Osteoblast (primary cell): Measurements from ENCODE around the gene VAMP8. TPM values are rescaled to one million over a fixed set of nuclear protein-coding genes. Genes with fewer than 3 reads are reported as not detected.
"Not testable (repeated sequence)": the region's sequence is repeated elsewhere in the genome, so short reads cannot be mapped to it uniquely, and the experiment has no call there.

ENCODE experiments used
- DNase-seq: peaks from one replicate; pipeline ENCODE4 v3.0.0; 2011; ENCODE audit warnings: low spot score, mixed read lengths; ENCODE audit not compliant: insufficient read length; ENCODE audit errors: missing footprints
- H2AFZ ChIP-seq: 2 replicates; pipeline ENCODE4 v1.6.0; 2011; ENCODE audit warnings: mild to moderate bottlenecking, low read length
- H3K27ac ChIP-seq: 2 replicates; pipeline ENCODE4 v1.5.1; 2011; ENCODE audit warnings: mild to moderate bottlenecking, low read depth, low read length, moderate library complexity
- H3K27me3 ChIP-seq: 2 replicates; pipeline ENCODE4 v1.6.0; 2012; ENCODE audit warnings: mild to moderate bottlenecking, control low read depth, inconsistent platforms, low read length, moderate library complexity; ENCODE audit not compliant: insufficient read depth
- H3K36me3 ChIP-seq: 2 replicates; pipeline ENCODE4 v1.5.1; 2011; ENCODE audit warnings: mild to moderate bottlenecking, low read length, control low read depth, moderate library complexity; ENCODE audit not compliant: insufficient read depth
- H3K4me1 ChIP-seq: 2 replicates; pipeline ENCODE4 v1.5.1; 2011; ENCODE audit warnings: mild to moderate bottlenecking, low read length, control low read depth, moderate library complexity; ENCODE audit not compliant: insufficient read depth
- H3K4me2 ChIP-seq: 2 replicates; pipeline ENCODE4 v1.6.0; 2011; ENCODE audit warnings: mild to moderate bottlenecking, low read length; ENCODE audit not compliant: insufficient read depth
- H3K4me3 ChIP-seq: fragments of 200-600 bp; sonication (generic); 3 replicates; pipeline ENCODE4 v1.5.1; 2012; ENCODE audit warnings: mild to moderate bottlenecking, low read length, inconsistent platforms; ENCODE audit not compliant: insufficient read depth
- H3K79me2 ChIP-seq: 2 replicates; pipeline ENCODE4 v1.6.0; 2012; ENCODE audit warnings: mild to moderate bottlenecking, low read length, control low read depth, inconsistent platforms; ENCODE audit not compliant: insufficient read depth
- H3K9me3 ChIP-seq: 2 replicates; pipeline ENCODE4 v1.5.1; 2011; ENCODE audit warnings: low read depth, low read length, control low read depth
- H4K20me1 ChIP-seq: 2 replicates; pipeline ENCODE4 v1.6.0; 2012; ENCODE audit warnings: mild to moderate bottlenecking, low read length, control low read depth; ENCODE audit not compliant: insufficient read depth
- CTCF ChIP-seq: IDR thresholded peaks from 2 replicates; pipeline ENCODE4 v1.5.1; 2011; ENCODE audit warnings: mild to moderate bottlenecking, low read depth, low read length, moderate library complexity; ENCODE audit errors: extremely low read depth
- total RNA-seq: library from RNA; depleted of rRNA; stranded (reverse); fragments of >200 nt; gene quantifications from 2 replicates; pipeline ENCODE4 v1.2.3, GENCODE V29; 2012

VAMP8 gene
- total RNA-seq, 1 donor, result 2.5 TPM

- Histone ChIP-seq H3K27me3 (no peaks in the 10 kb centered on the region), H3K9me3 (no peaks in the 10 kb centered on the region), H4K20me1 (peaks cover 13% of the 10 kb centered on the region), H3K4me2 (no peak overlapping the region), H3K4me1 (peaks cover 12% of the 10 kb centered on the region), H2AFZ (no peak overlapping the region), H3K36me3 (peaks cover 42% of the 10 kb centered on the region), H3K27ac (no peak overlapping the region), H3K79me2 (peaks cover 53% of the 10 kb centered on the region), H3K4me3 (no peak overlapping the region)
- no peak for DNase-seq
- no peak for TF ChIP-seq CTCF
These were observed 19.2 kb upstream of the VAMP8 start for GRCh38 chr2:85558160-85558559.

GRCh38 chr2:85560403-85560726 lies 17.0 kb upstream of the VAMP8 start:
- Histone ChIP-seq H4K20me1 (peaks cover 13% of the 10 kb centered on the region), H3K4me3 (peak overlapping the region; percentile 98), H3K79me2 (peaks cover 51% of the 10 kb centered on the region), H3K27ac (peak overlapping the region; percentile 72), H2AFZ (peak overlapping the region; percentile 100), H3K4me1 (peaks cover 12% of the 10 kb centered on the region), H3K4me2 (peak overlapping the region; percentile 97), H3K36me3 (peaks cover 26% of the 10 kb centered on the region)
- H3K9me3 ChIP-seq, DNase-seq, H3K27me3 ChIP-seq: not testable (repeated sequence)

GRCh38 chr2:85560812-85561279 lies 16.5 kb upstream of the VAMP8 start:
- peak; percentile 73 for DNase-seq
- peaks cover 49% of the 10 kb centered on the region for H3K79me2 ChIP-seq

GRCh38 chr2:85561280-85562212 lies 15.8 kb upstream of the VAMP8 start, which contains the start of gene GGCX:
GGCX (minus strand) TSS chr2:85561493; CDS start chr2:85561428, 65 bp downstream.
- H3K36me3 ChIP-seq, result peaks cover 21% of the 10 kb centered on the region
- peak within 1 kb of the TSS; percentile 72 for H3K27ac ChIP-seq
- H3K4me1 ChIP-seq, result peaks cover 12% of the 10 kb centered on the region
- peak within 1 kb of the TSS; percentile 97 for H3K4me2 ChIP-seq
- peaks cover 44% of the 10 kb centered on the region for H3K79me2 ChIP-seq
- H4K20me1 ChIP-seq, result peaks cover 13% of the 10 kb centered on the region
- H3K27me3 ChIP-seq, result no peaks in the 10 kb centered on the region
- peak within 1 kb of the TSS; percentile 100 for H2AFZ ChIP-seq
- H3K4me3 ChIP-seq, result peak within 1 kb of the TSS; percentile 98
- DNase-seq, result peak; percentile 98
- H3K9me3 ChIP-seq, result no peaks in the 10 kb centered on the region
- no peak for TF ChIP-seq CTCF

More at GRCh38 chr2:85560812-85561279, 16.5 kb upstream of the VAMP8 start:
- H2AFZ ChIP-seq, result peak overlapping the region; percentile 100
- no peaks in the 10 kb centered on the region for H3K27me3 ChIP-seq
- H3K9me3 ChIP-seq, result no peaks in the 10 kb centered on the region
- peak overlapping the region; percentile 97 for H3K4me2 ChIP-seq
- H3K27ac ChIP-seq, result peak overlapping the region; percentile 72
- H3K4me1 ChIP-seq, result peaks cover 12% of the 10 kb centered on the region
- no peak for TF ChIP-seq CTCF
- peak overlapping the region; percentile 98 for H3K4me3 ChIP-seq
- peaks cover 22% of the 10 kb centered on the region for H3K36me3 ChIP-seq
- peaks cover 13% of the 10 kb centered on the region for H4K20me1 ChIP-seq
